HAP-1 (cell line): ENCODE data around the gene COL1A1.

Experiments
- DNase-seq, 2 experiments: peaks; one replicate each; pipeline ENCODE4 v3.0.0-alpha.2; 2016 to 2020; ENCODE audit warnings: low spot score in 2 of 2
- H3K27me3 ChIP-seq: fragments of 250-450 bp; sonication (Bioruptor Pico); 2 replicates; pipeline ENCODE4 v1.5.1; 2020; ENCODE audit warnings: low read depth, mild to moderate bottlenecking, moderate library complexity
- H3K36me3 ChIP-seq: fragments of 250-450 bp; sonication (Bioruptor Pico); replicated peaks from 2 replicates; pipeline ENCODE4 v1.5.1; 2020; ENCODE audit warnings: mild to moderate bottlenecking
- H3K4me1 ChIP-seq: fragments of 250-450 bp; sonication (Bioruptor Pico); 2 replicates; pipeline ENCODE4 v1.5.1; 2020; ENCODE audit warnings: mild to moderate bottlenecking
- H3K4me3 ChIP-seq: fragments of 250-450 bp; sonication (Bioruptor Pico); 2 replicates; pipeline ENCODE4 v1.5.1; 2020; ENCODE audit warnings: mild to moderate bottlenecking, moderate library complexity
- H3K9me3 ChIP-seq: fragments of 250-450 bp; sonication (Bioruptor Pico); 2 replicates; pipeline ENCODE4 v1.5.1; 2020; ENCODE audit warnings: mild to moderate bottlenecking, moderate library complexity
- in situ Hi-C: fragments of 300-500 bp; cut with MboI; formaldehyde crosslinking; loops from 3 replicates; pipeline ENCODE4 v1.14.3; 2020; ENCODE audit warnings: low sequenced_read_pairs, inconsistent platforms, mixed read lengths

Gene COL1A1

DNA sequence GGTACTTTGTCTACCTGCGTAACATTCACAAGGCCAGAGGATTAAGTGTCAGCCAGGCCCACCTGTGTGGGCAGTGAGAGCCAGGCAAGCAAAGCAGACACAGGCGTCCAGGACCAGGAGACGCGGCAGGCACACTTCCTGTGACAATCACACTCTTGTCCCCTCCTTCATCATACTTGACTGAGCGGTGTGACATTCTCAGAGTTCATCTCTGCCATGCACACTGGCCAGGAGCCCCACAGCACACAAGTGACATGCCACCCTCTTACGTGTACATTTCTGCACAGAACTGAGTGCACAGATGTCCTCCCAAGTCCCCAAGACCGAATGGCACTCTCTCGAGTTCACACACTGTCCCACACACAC is 59.7 kb downstream of the COL1A1 start:
- peaks cover 3% of the 10 kb centered on the region for H3K9me3 ChIP-seq
- no peak overlapping the region for H3K4me3 ChIP-seq
- in situ Hi-C loops, result no loop called here
- H3K27me3 ChIP-seq, result no peaks in the 10 kb centered on the region
- no peak for DNase-seq
- no peaks in the 10 kb centered on the region for H3K4me1 ChIP-seq
- peaks cover 83% of the 10 kb centered on the region for H3K36me3 ChIP-seq

DNA sequence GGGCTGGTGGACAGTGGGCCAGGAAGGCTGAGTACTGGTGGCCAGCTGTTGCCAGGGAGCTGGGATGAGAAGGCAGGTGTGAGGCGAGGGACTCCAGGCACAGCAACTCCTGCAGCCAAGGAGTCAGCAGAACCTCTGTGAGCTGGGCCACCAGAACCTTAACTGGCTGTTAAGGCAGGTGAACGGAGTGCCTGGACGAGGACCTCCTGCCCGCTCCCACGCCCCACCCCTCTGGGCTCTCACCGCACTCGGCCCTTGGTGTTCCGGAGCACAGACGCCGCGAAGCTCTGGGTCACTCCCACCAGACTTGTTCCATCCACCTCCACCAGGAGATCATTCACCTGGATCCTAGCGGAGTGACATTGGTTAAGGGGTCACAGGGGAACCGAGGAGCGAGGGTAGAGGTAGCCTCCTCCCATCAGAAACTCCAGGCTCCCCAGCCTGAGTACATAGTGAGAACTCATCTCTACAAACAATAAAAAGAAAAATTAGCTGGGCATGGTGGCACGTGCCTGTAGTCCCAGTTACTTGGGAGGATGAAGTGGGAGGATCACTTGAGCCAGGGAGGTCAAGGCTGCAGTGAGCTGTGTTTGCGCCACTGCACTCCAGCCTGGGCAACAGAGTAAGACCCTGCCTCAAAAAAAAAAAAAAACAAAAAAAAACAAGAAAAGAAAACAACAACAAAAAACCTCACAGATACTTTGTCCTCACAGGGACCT is 60.2 kb downstream of the COL1A1 start:
- Histone ChIP-seq H3K27me3 (no peaks in the 10 kb centered on the region), H3K36me3 (peaks cover 89% of the 10 kb centered on the region), H3K9me3 (peaks cover 3% of the 10 kb centered on the region), H3K4me1 (no peaks in the 10 kb centered on the region), H3K4me3 (no peak overlapping the region)
- in situ Hi-C loops, result no loop called here
- no peak for DNase-seq

DNA sequence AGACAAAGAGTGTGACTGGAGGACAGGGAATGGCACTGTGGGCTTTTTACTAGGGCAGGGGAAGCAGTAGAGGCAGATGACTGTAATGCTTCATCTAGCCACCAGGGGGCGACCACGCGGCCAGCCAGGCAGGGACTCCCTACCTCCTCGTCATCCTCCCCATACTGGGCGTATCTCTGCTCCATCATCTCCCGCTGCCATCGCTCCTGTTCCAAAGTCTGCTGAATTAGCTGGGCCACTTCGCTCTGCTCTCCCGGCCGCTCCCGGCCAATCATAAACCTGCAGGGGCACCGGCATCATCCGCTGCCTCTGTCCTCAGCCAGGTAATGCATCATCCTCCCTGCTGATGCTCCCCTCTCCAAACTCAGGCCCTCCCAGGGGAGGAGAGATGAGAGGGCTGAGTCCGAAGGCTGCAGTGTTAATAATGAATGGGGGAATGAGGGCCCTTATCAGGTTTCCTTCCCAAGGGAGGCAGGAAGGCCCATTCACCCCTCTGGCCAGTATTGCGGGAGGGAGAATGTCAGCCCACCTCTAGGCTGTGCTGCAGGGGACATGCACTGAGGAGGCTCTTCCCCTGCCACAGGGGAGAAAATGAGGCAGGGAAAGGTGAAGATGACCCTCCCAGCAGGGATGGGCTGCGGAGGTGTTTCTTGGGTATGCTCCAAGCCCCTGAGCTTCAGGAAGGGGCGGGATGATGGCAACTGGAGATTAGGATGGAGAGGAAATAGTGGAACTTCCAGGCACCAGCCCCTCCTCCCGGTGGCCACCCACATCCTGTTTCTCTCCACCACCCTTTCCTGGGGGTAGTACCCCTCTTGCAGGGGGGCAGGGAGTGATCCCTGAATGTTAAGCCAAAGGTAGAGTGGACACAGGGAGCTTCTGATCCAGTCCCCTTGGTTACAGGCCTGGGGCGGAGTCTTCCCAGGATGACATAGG is 61.2 kb downstream of the COL1A1 start:
- H3K36me3 ChIP-seq, result peaks cover 94% of the 10 kb centered on the region

DNA sequence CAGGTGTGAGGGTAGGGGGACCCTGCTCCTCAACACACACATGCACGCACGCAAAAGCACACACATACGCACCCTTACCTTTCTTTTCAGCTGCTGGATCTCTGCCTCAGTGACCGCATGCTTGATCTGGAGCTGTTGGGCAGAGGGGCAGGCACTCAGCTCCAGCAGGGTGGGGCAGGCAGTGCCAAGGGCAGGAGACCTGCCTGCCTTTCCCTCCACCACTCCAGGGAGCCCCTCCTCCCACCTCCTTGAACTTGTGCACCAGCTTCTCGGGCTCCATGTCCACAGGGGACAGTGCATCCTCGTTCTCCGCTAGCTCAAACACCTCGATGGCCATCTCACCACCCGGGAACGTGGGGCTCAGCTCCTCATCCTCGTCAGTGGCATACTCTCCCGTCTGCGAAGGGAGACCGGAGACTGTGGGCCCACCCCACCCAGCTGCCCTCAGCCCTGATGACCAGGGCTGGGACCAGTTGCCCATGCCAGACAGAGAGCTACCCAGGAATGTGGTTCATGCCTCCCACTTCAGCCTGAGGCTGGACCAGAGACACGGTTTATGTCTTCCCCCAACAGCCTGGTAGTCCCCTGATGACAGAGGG is 62.1 kb downstream of the COL1A1 start:
- in situ Hi-C loops, result no loop called here
- peaks cover 3% of the 10 kb centered on the region for H3K9me3 ChIP-seq
- peaks cover 90% of the 10 kb centered on the region for H3K36me3 ChIP-seq
- no peaks in the 10 kb centered on the region for H3K4me1 ChIP-seq
- no peaks in the 10 kb centered on the region for H3K27me3 ChIP-seq
- DNase-seq, result no peak
- H3K4me3 ChIP-seq, result no peak overlapping the region

More for the DNA sequence above, 61.2 kb downstream of the COL1A1 start:
- no peaks in the 10 kb centered on the region for H3K4me1 ChIP-seq
- DNase-seq, result peak; percentile 63 to 88
- H3K9me3 ChIP-seq, result peaks cover 3% of the 10 kb centered on the region
- in situ Hi-C loops, result no loop called here
- no peaks in the 10 kb centered on the region for H3K27me3 ChIP-seq
- no peak overlapping the region for H3K4me3 ChIP-seq

DNA sequence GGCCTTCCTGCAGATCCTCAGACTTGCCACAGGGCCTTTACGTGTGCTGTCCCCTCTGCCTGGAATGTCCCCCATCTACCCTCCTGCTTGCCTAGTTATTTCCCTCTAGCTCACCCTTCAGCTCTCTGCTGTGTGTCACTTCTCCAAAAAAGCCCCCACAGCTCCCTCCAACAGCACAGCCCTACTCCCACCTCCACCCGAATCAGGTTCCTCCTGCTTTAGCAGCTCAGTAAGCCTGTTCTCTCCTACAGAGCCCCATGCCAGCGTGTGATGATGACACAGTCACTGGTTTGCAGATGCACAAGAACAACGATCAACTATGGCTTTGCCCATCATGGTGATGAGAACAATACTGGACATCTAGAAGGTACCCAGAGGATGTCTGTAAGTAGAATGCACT is 64.4 kb downstream of the COL1A1 start:
- Histone ChIP-seq H3K4me1 (no peaks in the 10 kb centered on the region), H3K27me3 (no peaks in the 10 kb centered on the region), H3K9me3 (peaks cover 3% of the 10 kb centered on the region), H3K4me3 (no peak overlapping the region), H3K36me3 (peaks cover 69% of the 10 kb centered on the region)
- in situ Hi-C loops, result no loop called here
- no peak for DNase-seq

DNA sequence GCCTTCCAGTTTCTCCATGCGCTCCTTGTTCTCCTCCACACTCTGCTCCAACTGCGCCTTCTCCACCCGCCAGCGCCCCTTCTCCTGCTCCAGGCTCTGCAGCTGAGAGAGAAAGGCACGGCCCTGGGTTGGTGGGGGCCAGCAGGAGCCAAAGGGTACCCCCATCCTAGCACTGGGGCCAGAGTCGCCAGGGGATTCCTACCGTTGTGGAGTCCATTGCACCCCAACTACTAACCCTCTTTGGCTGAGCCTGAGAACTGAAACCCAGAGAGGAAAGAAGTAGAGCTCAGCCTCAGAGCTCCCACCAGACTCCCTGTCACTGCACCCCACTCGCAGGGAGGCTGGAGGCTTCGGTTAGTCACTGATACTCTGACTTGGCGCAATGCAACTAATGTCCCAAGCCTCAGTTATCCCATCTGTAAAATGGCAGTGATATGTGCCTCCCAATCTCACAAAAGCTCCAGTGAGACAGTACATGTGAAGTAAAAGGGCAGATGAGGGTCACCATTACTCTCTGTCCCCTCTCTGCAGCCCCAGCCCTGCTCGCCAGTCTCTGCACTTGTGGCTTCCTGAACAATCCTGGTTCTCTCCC is 65.2 kb downstream of the COL1A1 start:
- no peaks in the 10 kb centered on the region for H3K27me3 ChIP-seq
- no peak for DNase-seq
- in situ Hi-C loops, result no loop called here
- no peak overlapping the region for H3K4me3 ChIP-seq
- H3K4me1 ChIP-seq, result no peaks in the 10 kb centered on the region
- peaks cover 64% of the 10 kb centered on the region for H3K36me3 ChIP-seq
- H3K9me3 ChIP-seq, result peaks cover 3% of the 10 kb centered on the region

DNA sequence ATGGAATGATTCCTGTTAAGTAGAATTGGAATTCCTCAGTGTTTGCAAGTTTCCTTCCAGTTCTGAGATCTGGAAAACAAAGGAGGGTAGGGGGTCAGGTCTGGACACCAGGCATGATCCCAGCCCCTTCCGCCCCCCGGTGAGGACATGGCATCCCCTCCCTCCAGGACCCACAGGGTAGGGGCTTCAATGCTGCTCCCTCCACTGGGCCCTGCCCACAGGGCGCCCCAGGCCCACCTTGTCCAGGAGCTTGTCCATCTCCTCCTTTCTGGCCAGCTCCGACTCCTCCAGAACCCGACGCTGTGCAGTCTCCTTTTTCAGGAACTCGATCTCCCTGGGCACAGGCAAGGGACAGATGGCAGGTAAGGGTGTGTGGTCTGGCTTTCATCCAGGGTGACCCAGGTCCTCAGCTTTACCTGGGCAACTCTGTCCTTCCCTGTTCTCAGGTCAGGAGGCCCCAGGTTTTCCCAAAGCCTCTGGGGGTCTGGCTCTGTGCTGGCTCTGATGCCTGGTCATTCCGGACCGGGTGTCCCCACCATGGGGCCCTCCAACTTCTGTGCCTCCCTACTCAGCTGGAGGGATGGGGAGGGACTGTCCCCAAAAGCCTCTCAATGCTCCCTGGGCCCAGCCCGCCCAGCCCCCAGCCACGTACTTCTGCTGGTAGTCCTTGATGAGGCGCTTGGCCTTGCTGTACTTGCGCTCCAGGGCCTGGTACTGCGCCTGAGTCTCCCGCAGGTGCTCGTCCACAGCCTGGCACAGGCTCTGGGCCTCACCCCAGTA is 65.9 kb downstream of the COL1A1 start:
- in situ Hi-C loops, result no loop called here
- Histone ChIP-seq H3K27me3 (no peaks in the 10 kb centered on the region), H3K9me3 (peaks cover 3% of the 10 kb centered on the region), H3K36me3 (peaks cover 57% of the 10 kb centered on the region), H3K4me1 (no peaks in the 10 kb centered on the region), H3K4me3 (no peak overlapping the region)
- DNase-seq, result no peak

DNA sequence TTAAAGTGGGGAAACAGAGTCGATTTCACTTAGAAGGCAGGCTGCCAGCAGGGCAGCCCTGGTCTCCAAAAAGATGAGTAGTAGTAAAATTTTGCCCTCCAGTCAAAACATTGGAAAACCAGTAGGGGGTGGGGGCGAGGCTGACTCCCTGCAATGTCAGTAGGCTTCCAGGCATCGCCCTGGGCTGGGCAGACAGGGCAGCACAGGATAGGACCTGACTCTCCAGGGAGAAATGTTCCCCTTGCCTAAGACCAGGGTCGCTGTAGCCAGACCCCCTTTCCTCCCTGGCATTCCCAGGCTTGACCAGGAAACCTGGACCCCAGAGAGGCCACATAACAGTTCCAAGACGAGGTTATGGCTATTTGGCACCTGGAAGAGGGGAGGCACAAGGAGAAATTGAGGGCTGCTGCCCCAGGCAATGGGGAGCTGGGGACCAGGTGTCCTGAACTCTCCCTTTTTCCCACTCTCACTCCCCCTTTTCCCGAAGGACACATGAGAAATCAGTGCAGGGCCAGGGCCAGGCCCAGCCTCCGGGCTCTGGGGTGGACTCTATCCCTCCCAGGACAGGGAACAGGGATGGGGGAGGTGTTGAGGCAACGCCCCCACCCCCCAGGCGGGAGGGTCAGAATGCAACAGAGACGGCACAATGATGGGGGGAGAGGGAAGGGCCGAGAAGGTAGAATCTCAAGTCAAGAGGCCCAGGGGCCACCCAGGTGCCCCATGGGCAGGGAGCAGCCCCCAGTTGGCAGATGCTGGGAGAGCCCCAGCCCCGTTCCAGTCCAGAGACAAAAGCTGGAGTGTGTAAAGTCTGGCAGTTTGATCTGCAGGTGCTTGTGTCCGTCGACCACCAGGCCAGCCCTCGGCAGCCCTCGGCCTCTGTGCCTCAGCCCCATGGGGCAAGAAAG is 67.0 kb downstream of the COL1A1 start:
- no peak for DNase-seq
- no peak overlapping the region for H3K4me3 ChIP-seq
- H3K4me1 ChIP-seq, result no peaks in the 10 kb centered on the region
- no peaks in the 10 kb centered on the region for H3K27me3 ChIP-seq
- in situ Hi-C loops, result no loop called here
- H3K9me3 ChIP-seq, result no peaks in the 10 kb centered on the region
- peaks cover 46% of the 10 kb centered on the region for H3K36me3 ChIP-seq

DNA sequence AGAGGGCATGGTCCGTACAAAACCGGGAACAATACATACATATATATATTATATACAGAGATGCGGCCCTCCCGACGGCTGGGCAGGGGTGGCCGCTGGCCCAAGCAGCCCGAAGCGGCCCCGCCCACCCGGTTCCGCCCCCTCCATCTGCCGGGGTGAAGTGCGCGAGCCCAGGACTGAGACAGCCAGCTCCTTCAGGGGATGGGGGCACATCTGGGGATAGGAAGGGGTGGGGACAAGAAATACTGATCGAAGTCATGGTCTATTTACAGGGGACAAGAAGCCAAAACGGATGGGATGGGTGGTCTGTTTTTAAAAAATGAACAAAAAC is 67.7 kb downstream of the COL1A1 start:
- H3K27me3 ChIP-seq, result no peaks in the 10 kb centered on the region

More for the DNA sequence above, 67.7 kb downstream of the COL1A1 start:
- no peak overlapping the region for H3K4me3 ChIP-seq
- H3K36me3 ChIP-seq, result peaks cover 39% of the 10 kb centered on the region
- no peak for DNase-seq
- peaks cover 3% of the 10 kb centered on the region for H3K4me1 ChIP-seq
- H3K9me3 ChIP-seq, result no peaks in the 10 kb centered on the region
- in situ Hi-C loops, result no loop called here
